ENCODE data around the gene CEP350. TPM values are rescaled to one million over a fixed set of nuclear protein-coding genes. Genes with fewer than 3 reads are reported as not detected.
A peak's percentile ranks its signal among the peaks of the same experiment; 100 is the strongest.
"Not testable (repeated sequence)": the region's sequence is repeated elsewhere in the genome, so short reads cannot be mapped to it uniquely, and the experiment has no call there.

CEP350 gene
- polyA plus RNA-seq, 3 donors = 6.7 to 19.8 (median 9.0) TPM

DNA sequence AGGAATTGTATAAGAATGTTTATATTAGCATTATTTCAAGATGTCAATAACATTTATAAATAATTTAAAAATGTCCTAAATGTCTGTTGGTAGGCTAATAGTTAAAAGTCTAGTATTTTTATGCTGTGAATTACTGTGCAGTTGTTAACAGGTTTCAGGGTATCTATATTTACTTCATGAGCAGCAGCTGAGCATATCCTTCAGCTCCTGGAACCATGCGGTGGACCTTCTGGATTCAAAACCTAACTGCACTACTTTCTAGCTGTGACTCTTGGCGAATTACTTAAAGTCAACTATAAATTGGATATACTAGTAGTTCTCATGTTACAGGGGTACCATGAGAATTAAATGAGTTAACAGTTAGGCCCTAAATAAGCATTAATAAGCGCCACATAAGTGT, 3.7 kb downstream of the CEP350 start:
- H3K4me3 Mint-ChIP-seq = no peak overlapping the region
- H3K36me3 ChIP-seq (replicated peaks in 1 of 2; ENCODE audit: control insufficient read depth in 1 of 2, insufficient read depth in 2 of 2, low read length in 2 of 2) = peaks cover 0 to 5% of the 10 kb centered on the region in 2 donors
- no peak overlapping the region for H3K9ac ChIP-seq (ENCODE audit: insufficient read depth, low read length, poor library complexity, severe bottlenecking)
- H3K79me2 ChIP-seq (ENCODE audit: insufficient read depth, low read length) = peaks cover 98% of the 10 kb centered on the region
- H3K27ac Mint-ChIP-seq = no peak overlapping the region
- no peaks in the 10 kb centered on the region for H3K27me3 Mint-ChIP-seq (ENCODE audit: low read depth in 3 of 3)
- no peak for DNase-seq
- no peak overlapping the region for H3K4me3 ChIP-seq (replicated peaks in 1 of 3; ENCODE audit: low read depth in 2 of 3, low read length in 3 of 3)
- H3K27me3 ChIP-seq (ENCODE audit: control insufficient read depth in 2 of 2, insufficient read depth in 2 of 2, low read length in 2 of 2) = no peaks in the 10 kb centered on the region
- H3K4me2 ChIP-seq (replicated peaks; ENCODE audit: extremely low read depth, low read length, poor library complexity, severe bottlenecking) = no peak overlapping the region
- no CpG with 5 or more reads among the region's 3 CpGs for WGBS (ENCODE audit: insufficient coverage)
- H2AFZ ChIP-seq (ENCODE audit: insufficient read depth, low read depth, low read length, poor library complexity, severe bottlenecking) = no peak overlapping the region
- H3K36me3 Mint-ChIP-seq = peaks cover 5 to 6% of the 10 kb centered on the region in 2 donors
- H4K20me1 ChIP-seq (ENCODE audit: insufficient read depth, low read length) = peaks cover 71% of the 10 kb centered on the region
- peaks cover 0 to 3% (median 0%) of the 10 kb centered on the region in 7 donors for H3K9me3 Mint-ChIP-seq
- no peaks in the 10 kb centered on the region for H3K9me3 ChIP-seq (replicated peaks in 1 of 2; ENCODE audit: control insufficient read depth in 1 of 2, insufficient read depth in 1 of 2, low read length in 2 of 2)
- H3K4me1 ChIP-seq (ENCODE audit: control insufficient read depth in 1 of 2, insufficient read depth in 2 of 2, low read length in 2 of 2) = peaks cover 20 to 31% of the 10 kb centered on the region in 2 donors
- intact Hi-C loops (cut with micrococcal nuclease) = no loop called here
- H3K4me1 Mint-ChIP-seq = peaks cover 38% of the 10 kb centered on the region
- H3K27ac ChIP-seq (ENCODE audit: low read depth in 1 of 2, low read length in 2 of 2) = no peak overlapping the region
- TF ChIP-seq, protein P1, sequence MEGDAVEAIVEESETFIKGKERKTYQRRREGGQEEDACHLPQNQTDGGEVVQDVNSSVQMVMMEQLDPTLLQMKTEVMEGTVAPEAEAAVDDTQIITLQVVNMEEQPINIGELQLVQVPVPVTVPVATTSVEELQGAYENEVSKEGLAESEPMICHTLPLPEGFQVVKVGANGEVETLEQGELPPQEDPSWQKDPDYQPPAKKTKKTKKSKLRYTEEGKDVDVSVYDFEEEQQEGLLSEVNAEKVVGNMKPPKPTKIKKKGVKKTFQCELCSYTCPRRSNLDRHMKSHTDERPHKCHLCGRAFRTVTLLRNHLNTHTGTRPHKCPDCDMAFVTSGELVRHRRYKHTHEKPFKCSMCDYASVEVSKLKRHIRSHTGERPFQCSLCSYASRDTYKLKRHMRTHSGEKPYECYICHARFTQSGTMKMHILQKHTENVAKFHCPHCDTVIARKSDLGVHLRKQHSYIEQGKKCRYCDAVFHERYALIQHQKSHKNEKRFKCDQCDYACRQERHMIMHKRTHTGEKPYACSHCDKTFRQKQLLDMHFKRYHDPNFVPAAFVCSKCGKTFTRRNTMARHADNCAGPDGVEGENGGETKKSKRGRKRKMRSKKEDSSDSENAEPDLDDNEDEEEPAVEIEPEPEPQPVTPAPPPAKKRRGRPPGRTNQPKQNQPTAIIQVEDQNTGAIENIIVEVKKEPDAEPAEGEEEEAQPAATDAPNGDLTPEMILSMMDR (IDR thresholded peaks at IDR 0.05) = no peak

DNA sequence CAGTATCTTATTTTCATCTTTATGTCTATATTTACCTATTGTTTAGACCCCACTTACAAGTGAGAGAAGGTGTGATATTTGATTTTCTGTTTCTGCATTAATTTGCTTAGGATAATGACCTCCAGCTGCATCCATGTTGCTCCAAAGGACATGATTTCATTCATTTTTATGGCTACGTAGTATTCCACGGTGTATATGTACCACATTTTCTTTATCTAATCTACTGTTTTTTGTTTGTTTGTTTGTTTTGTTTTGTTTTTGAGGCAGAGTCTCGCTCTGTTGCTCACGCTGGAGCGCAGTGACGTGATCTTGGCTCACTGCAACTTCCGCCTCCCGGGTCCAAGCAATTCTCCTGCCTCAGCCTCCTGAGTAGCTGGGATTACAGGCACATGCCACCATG, 7.6 kb downstream of the CEP350 start:
- 93% methylated on average over 3 of the region's 8 CpGs for WGBS (ENCODE audit: insufficient coverage)
- H3K4me3 ChIP-seq (replicated peaks in 1 of 3; ENCODE audit: low read depth in 2 of 3, low read length in 3 of 3); intact Hi-C loops (cut with micrococcal nuclease); DNase-seq; H3K27me3 Mint-ChIP-seq (ENCODE audit: low read depth in 3 of 3); H3K9me3 Mint-ChIP-seq; H3K9ac ChIP-seq (ENCODE audit: insufficient read depth, low read length, poor library complexity, severe bottlenecking); H2AFZ ChIP-seq (ENCODE audit: insufficient read depth, low read depth, low read length, poor library complexity, severe bottlenecking); H3K27ac ChIP-seq (ENCODE audit: low read depth in 1 of 2, low read length in 2 of 2); H3K4me1 ChIP-seq (ENCODE audit: control insufficient read depth in 1 of 2, insufficient read depth in 2 of 2, low read length in 2 of 2); H3K36me3 Mint-ChIP-seq; H3K27me3 ChIP-seq (ENCODE audit: control insufficient read depth in 2 of 2, insufficient read depth in 2 of 2, low read length in 2 of 2); H3K4me3 Mint-ChIP-seq; H3K4me2 ChIP-seq (replicated peaks; ENCODE audit: extremely low read depth, low read length, poor library complexity, severe bottlenecking): not testable (repeated sequence)
- Histone ChIP-seq H3K79me2 (ENCODE audit: insufficient read depth, low read length) (peaks cover 100% of the 10 kb centered on the region), H3K9me3 (replicated peaks in 1 of 2; ENCODE audit: control insufficient read depth in 1 of 2, insufficient read depth in 1 of 2, low read length in 2 of 2) (peaks cover 0 to 10% of the 10 kb centered on the region in 2 donors), H4K20me1 (ENCODE audit: insufficient read depth, low read length) (peaks cover 96% of the 10 kb centered on the region), H3K36me3 (replicated peaks in 1 of 2; ENCODE audit: control insufficient read depth in 1 of 2, insufficient read depth in 2 of 2, low read length in 2 of 2) (peaks cover 0 to 11% of the 10 kb centered on the region in 2 donors)
- Mint-ChIP-seq H3K4me1 (peaks cover 34% of the 10 kb centered on the region), H3K27ac (peak overlapping the region in 1 of 7 donors; percentile 2)

Data from CD14-positive monocyte (primary cell).